Mesodermal cell (in vitro differentiated cells): ENCODE data around the gene MB.
A peak's percentile ranks its signal among the peaks of the same experiment; 100 is the strongest.

Experiments used
- H3K27ac ChIP-seq: 2 replicates; pipeline ENCODE4 v1.7.0; 2013; ENCODE audit warnings: mild to moderate bottlenecking, low read depth, low read length, moderate library complexity; ENCODE audit not compliant: severe bottlenecking
- H3K36me3 ChIP-seq: 2 replicates; pipeline ENCODE4 v1.7.1; 2013; ENCODE audit warnings: mild to moderate bottlenecking, low read length, moderate library complexity; ENCODE audit not compliant: control insufficient read depth, insufficient read depth
- H3K4me1 ChIP-seq: one replicate; pipeline ENCODE4 v1.7.1; 2013; ENCODE audit warnings: mild to moderate bottlenecking, low read length; ENCODE audit not compliant: insufficient read depth, control insufficient read depth, poor library complexity, severe bottlenecking
- H3K4me3 ChIP-seq: 2 replicates; pipeline ENCODE4 v1.7.0; 2013; ENCODE audit warnings: low read length, control low read depth, mild to moderate bottlenecking; ENCODE audit not compliant: insufficient read depth, poor library complexity, severe bottlenecking; ENCODE audit errors: extremely low read depth
- H3K9me3 ChIP-seq: 2 replicates; pipeline ENCODE4 v1.7.1; 2013; ENCODE audit warnings: mild to moderate bottlenecking, low read length, moderate library complexity; ENCODE audit not compliant: control insufficient read depth
- WGBS, 2 experiments: methylation state at CpG; one replicate each; pipeline ENCODE4 v1.1.5; 2013; ENCODE audit warnings: missing lambda C conversion rate in 2 of 2; ENCODE audit not compliant: insufficient coverage in 2 of 2; 5-methylcytosine and 5-hydroxymethylcytosine counted together

MB gene

GRCh38 chr22:35572556-35572955 is 44.6 kb downstream of the MB start:
- H3K4me3 ChIP-seq = no peak overlapping the region
- 80 to 82% methylated on average over 7 to 8 of the region's 8 CpGs for WGBS, 2 experiments
- H3K4me1 ChIP-seq = peaks cover 8% of the 10 kb centered on the region
- no peaks in the 10 kb centered on the region for H3K9me3 ChIP-seq
- H3K27ac ChIP-seq = no peak overlapping the region
- H3K36me3 ChIP-seq = no peaks in the 10 kb centered on the region

DNA sequence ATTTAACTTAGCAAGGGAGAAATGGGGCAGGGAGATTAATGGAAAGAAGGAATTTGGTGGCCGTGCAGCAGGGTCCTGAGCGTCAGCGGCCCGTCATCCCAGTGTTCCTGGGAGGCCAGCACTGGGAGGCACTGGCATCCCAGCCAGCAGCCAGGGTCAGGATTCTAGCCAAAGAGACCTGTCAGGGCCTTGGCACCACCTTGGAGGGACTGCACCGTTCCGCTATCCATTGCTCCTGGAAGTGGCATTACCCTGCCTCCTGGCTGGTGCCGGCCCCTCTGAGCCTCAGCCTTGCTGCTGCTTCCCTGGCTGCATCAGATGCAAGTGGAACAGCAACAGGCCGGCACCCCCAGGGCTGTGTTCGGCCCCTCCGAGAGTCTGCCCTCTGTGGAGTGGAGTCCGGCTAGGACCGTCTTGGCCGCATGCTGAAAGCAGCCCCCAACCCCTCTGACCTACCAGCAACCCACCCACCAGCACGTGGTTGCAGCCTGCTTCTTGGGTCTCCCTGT is 46.4 kb downstream of the MB start:
- Histone ChIP-seq H3K27ac (no peak overlapping the region), H3K4me3 (no peak overlapping the region), H3K4me1 (peaks cover 8% of the 10 kb centered on the region), H3K9me3 (no peaks in the 10 kb centered on the region), H3K36me3 (no peaks in the 10 kb centered on the region)
- 90 to 97% methylated on average over 12 to 13 of the region's 14 CpGs for WGBS, 2 experiments

- no peak overlapping the region for H3K27ac ChIP-seq
- H3K4me1 ChIP-seq = peaks cover 8% of the 10 kb centered on the region
- no peaks in the 10 kb centered on the region for H3K9me3 ChIP-seq
- 87 to 92% methylated on average over 6 to 13 of the region's 13 CpGs for WGBS, 2 experiments
- no peaks in the 10 kb centered on the region for H3K36me3 ChIP-seq
- H3K4me3 ChIP-seq = no peak overlapping the region
Observed at GRCh38 chr22:35569916-35570315, 47.2 kb downstream of the MB start.

GRCh38 chr22:35568751-35569739 is 48.1 kb downstream of the MB start:
- 84 to 88% methylated on average over 15 to 17 of the region's 17 CpGs for WGBS, 2 experiments
- no peaks in the 10 kb centered on the region for H3K9me3 ChIP-seq
- H3K4me3 ChIP-seq = no peak overlapping the region
- H3K27ac ChIP-seq = no peak overlapping the region
- H3K36me3 ChIP-seq = no peaks in the 10 kb centered on the region
- peaks cover 8% of the 10 kb centered on the region for H3K4me1 ChIP-seq

DNA sequence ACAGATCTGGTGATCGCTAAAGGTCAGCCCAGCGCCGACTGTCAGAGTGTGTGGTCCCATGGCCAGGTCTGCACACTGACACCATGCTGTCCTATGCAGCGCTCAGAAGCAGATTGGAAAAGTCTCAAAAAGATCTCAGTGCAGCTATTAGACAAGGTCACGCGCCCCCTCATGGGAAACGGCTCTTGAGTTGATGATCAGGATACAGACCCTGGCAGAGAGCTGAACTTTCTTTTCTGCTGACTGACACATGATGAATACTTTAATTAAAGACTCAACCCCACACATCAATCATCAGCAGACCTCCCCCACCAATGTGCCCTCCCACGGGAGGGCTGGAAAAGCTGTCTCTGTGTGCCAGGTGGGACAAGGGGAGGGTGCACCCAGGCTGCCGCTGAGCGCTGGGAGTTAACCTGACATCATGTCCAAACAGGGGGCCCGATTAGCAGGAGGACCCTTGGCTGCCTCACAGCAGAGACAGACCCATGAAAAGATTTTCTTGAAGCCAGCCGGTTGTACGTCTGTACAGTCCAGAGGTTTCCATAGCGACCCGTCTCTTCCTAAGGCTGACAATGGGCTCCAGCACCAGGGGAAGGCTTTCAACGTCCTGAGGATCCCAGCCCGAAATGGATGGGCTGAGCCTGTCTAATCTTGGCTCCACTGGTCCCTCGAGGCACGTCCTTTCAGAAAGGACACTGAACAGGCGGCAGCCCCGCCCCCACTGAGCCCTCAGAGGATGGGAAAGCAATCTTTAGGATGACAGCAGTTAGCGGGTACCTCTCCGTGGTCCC is 49.6 kb downstream of the MB start:
- Histone ChIP-seq H3K9me3 (no peaks in the 10 kb centered on the region), H3K4me1 (peaks cover 16% of the 10 kb centered on the region), H3K36me3 (no peaks in the 10 kb centered on the region), H3K27ac (no peak overlapping the region), H3K4me3 (no peak overlapping the region)
- 87 to 91% methylated on average over 20 of the region's 23 CpGs for WGBS, 2 experiments

DNA sequence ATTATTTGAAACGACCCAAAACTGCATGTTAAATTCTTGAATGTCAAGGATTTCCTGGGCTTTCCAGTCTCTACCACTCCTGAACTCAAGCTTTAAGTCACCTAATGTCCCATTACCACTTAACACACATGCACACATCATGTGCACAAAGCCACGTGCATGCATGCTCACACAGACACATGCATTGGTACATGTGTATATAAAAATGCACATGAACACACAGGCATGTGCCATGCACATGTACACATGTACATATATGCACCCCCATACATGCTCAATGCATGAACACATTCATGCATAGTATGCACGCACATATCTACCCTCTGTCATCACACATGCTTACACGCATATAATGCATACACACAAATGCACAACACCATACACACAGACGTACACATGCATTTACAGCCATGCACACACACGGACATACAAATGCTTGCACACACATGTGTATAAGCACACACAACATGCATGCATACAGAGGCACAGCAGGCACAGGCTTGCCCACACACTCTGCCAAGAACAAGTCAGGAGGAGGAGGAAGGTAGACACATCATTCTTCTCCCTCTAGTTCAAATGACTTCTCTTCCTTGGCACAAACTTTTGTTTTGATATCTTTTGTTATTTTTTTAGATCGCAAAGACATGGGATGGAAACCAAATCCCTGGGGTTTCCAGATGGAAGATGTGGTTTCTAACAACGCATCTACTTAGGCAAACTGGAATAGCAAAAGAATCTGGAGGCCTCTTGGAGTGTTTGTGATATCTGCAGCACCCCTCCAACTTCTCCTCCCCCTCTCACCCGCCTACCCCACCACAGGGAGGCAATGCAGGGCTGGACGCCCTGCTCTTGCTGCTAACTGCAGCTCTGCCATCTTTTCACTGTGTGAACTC is 51.9 kb downstream of the MB start:
- H3K4me1 ChIP-seq = peaks cover 26% of the 10 kb centered on the region
- H3K4me3 ChIP-seq = no peak overlapping the region
- H3K36me3 ChIP-seq = no peaks in the 10 kb centered on the region
- WGBS, 2 experiments = 76 to 94% methylated on average over 4 to 5 of the region's 10 CpGs
- H3K9me3 ChIP-seq = no peaks in the 10 kb centered on the region
- H3K27ac ChIP-seq = no peak overlapping the region

DNA sequence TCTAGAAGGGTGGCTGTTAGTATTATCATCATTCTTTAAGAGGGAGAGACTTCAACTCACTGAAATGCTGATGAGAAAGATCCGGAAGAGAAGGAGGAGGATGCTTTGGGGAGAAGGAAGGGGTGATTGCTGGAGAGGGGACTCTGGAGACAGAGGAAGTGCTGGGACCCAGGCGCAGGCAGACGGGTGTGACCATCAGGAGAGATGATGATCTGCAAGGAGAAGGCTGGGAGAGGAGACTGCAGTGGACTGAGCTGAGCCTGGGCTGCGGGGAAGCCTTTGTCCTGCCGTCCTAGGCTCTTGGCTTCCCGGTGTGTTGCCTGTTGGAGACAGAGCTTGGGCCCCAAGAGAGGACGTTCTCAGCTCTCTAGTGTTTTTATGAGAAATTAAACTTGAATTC is 53.9 kb downstream of the MB start:
- WGBS, 2 experiments = 42 to 49% methylated on average over 5 to 6 of the region's 7 CpGs

GRCh38 chr22:35561796-35562526 is 55.2 kb downstream of the MB start:
- H3K4me3 ChIP-seq = no peak overlapping the region
- H3K36me3 ChIP-seq = no peaks in the 10 kb centered on the region
- peaks cover 19% of the 10 kb centered on the region for H3K4me1 ChIP-seq
- 52 to 54% methylated on average over 16 to 20 of the region's 20 CpGs for WGBS, 2 experiments
- no peaks in the 10 kb centered on the region for H3K9me3 ChIP-seq
- peak overlapping the region; percentile 55 for H3K27ac ChIP-seq

More for the DNA sequence above, 53.9 kb downstream of the MB start:
- Histone ChIP-seq H3K4me3 (no peak overlapping the region), H3K4me1 (peaks cover 19% of the 10 kb centered on the region), H3K27ac (no peak overlapping the region), H3K9me3 (no peaks in the 10 kb centered on the region), H3K36me3 (no peaks in the 10 kb centered on the region)

DNA sequence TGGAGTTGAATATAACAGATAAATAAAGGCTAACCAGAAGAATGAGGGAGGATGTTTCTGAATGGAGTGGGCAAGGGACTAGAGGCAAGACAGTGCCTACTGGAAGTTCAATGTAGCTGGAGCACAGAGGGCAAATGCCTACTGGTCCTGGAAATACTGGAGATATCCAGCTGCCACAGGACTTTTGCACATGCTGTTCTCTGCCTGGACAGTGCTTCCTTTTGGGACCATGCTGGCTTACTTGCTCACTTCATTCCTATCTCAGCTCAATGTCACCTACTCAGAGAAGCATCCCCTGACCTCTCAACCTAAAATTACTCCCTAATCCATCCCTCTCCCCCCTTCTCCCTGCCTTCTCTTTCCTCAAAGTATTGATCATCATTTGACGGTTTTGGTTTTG is 56.3 kb downstream of the MB start:
- peaks cover 19% of the 10 kb centered on the region for H3K4me1 ChIP-seq
- no peaks in the 10 kb centered on the region for H3K9me3 ChIP-seq
- H3K4me3 ChIP-seq = no peak overlapping the region
- H3K27ac ChIP-seq = no peak overlapping the region
- 100% methylated on average over 1 of the region's 1 CpG for WGBS, 2 experiments
- no peaks in the 10 kb centered on the region for H3K36me3 ChIP-seq
